HG03196 (cell line): ENCODE data around the gene RANGAP1.
"Not testable (repeated sequence)": the region's sequence is repeated elsewhere in the genome, so short reads cannot be mapped to it uniquely, and the experiment has no call there.

Experiments
- ATAC-seq: cut with Tn5 transposase; IDR thresholded peaks from one replicate; pipeline ENCODE4 v1.9.1; 2021; ENCODE audit not compliant: unreplicated experiment

The RANGAP1 gene

DNA sequence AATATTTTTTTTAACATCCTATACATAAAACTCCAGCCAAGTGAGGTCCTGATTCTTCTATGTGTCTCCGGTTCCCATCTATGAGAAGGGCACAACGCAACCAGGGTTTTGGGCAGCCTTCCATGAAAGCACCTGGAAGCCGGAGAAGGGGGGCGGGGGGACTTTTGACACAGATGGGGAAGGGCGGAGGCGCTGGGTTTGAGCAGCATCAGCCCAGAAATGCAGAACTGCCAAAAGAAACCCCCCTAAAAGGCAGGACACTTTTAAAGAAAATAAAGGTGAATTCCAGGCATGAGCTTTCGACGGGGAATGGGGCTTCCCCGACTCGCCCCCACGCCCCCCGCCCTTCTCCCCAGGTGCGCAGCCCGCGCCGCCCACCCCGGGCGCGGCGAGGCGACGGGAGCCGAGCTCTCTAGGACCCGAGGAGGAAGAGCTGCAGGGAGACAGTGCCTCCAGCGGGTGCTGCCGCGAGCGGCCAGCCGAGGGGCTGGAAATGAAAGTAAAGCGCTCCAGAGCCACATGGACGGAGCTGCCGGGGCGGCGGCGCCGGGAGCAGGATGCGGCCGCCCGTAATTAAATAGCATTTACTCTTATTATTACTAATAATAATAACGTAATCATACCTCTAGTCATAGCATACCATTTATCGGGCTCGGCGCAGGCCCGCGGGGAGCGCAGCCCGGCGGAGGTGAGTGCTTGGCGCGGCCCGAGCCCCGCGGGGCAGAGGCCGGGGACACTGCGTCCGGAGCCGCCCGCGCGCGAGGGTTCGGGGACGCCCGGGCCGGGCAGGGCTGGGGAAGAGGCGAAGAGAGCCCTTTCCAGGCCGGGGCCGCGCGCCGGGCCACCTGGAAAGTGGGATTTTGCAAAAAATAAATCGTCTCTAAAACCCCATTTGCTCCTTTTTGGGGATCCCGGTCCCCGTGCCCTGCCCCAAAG lies 15.4 kb upstream of the RANGAP1 start, which contains the start of gene ZC3H7B:
ZC3H7B (plus strand) TSS at position 441 of the 936 bp plus-strand sequence. CDS start 19,136 bp downstream, outside the sequence.
- ATAC-seq = peak; percentile 78

DNA sequence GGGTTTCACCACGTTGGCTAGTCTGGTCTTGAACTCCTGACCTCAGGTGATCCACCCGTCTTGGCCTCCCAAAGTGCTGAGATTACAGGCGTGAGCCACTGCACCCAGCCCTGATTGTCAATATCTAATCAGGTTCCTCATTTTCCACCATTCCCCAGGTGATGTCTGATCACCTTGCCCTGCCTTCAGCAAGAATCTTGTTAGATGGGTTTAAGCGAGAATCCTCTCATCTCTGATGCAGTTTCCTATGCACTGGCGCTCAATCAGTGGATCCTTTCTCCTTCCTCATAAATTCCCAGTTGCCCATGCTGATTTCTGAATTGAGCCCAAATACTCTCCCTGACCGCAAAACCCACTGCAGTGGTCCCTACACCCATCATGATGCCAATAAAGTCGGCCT lies 14.7 kb upstream of the RANGAP1 start:
- ATAC-seq = no peak

DNA sequence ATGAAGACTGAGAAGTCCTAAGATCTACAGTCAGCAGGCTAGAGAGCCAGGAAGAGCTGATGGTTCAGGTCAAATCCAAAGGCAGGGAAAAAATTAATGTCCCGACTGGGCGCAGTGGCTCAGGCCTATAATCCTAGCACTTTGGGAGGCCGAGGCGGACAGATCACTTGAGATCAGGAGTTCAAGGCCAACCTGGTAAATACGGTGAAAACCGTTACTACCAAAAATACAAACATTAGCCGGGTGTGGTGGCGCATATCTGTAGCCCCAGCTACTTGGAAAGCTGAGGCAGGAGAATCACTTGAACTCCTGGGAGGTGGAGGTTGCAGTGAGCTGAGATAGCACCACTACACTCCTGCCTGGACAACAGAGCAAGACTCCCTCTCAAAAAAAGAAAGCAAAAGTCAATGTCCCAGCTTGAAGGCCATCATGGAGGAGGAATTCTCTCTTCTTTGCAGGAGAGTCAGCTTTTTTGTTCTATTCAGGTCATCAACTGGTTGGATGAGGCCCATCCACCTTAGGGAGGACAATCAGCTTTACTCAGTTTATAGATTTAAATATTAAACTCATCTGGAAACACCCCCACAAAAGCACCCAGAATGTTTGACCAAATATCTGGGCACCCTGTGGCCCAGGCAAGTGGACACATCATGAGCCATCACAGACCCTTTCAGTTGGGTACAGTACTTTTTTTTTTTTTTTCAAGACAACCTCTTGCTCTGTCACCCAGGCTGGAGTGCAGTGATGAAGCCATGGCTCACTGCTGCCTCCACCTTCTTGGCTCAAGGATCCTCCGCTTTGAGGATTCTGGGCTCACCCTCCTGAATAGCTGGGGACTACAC lies 11.1 kb upstream of the RANGAP1 start:
- ATAC-seq = no peak

DNA sequence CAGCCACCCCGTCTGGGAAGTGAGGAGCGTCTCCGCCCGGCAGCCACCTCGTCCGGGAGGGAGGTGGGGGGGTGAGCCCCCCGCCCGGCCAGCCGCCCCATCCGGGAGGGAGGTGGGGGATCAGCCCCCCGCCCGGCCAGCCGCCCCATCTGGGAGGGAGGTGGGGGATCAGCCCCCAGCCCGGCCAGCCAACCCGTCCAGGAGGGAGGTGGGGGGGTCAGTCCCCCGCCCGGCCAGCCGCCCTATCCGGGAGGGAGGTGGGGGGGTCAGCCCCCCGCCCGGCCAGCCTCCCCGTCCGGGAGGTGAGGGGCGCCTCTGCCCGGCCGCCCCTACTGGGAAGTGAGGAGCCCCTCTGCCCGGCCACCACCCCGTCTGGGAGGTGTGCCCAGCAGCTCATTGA lies 8.8 kb upstream of the RANGAP1 start:
- ATAC-seq = not testable (repeated sequence)

DNA sequence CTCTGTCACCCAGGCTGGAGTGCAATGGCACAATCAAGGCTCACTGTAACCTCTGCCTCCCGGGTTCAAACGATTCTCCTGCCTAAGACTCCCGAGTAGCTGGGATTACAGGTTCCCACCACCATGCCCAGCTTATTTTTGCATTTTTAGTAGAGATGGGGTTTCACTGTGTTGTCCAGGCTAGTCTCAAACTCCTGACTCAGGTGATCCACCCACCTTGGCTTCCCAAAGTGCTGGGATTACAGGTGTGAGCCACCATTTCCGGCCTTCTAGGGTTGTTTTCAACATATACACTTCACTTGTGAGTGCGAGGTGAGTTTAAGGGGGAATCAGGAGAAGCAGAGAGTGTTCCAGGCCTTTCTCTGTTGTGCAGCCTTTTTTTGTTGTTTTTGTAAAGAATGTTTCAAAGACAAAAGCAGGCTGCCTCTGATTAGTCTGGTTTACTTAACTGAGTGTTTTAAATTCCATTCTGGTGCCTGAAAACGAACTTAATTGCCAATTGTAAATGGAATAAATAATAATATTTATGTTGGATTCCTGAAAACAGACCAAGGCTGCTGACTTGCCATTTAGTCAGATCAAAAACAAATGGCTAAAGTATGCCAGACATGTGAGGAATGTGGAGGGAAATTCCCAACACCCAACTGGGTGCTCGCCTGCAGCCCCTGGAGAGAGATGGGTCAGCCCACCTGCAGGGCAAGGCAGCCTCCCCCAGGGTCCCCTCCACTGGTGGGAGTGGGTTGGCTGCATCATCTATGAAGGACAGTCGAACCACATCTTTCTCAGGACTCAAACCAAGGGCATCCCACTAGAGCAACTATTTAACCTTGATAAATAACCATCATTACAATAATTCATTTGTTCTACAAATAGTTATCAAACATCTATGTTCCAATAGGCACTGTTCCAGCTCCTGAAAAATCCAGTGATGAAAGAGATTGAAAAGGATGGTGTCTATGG lies 4.6 kb upstream of the RANGAP1 start:
- ATAC-seq = no peak

DNA sequence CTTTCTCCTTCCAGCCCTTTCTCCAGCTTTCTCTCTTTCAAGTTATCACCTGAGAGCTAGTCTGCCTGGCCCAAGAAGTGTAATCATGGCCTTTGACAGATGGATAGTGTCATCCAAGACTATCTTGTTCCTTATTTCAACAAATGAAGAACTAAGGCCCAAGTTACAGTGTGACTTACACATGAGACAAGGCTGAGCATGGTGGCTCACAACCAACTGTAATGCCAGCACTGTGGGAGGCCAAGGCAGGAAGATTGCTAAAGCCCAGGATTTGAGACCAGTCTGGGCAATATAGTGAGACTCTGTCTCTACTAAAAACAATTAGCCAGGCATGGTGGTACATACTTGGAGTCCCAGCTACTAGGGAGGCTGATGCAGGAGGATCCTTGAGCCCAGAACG lies 3.7 kb upstream of the RANGAP1 start:
- no peak for ATAC-seq

DNA sequence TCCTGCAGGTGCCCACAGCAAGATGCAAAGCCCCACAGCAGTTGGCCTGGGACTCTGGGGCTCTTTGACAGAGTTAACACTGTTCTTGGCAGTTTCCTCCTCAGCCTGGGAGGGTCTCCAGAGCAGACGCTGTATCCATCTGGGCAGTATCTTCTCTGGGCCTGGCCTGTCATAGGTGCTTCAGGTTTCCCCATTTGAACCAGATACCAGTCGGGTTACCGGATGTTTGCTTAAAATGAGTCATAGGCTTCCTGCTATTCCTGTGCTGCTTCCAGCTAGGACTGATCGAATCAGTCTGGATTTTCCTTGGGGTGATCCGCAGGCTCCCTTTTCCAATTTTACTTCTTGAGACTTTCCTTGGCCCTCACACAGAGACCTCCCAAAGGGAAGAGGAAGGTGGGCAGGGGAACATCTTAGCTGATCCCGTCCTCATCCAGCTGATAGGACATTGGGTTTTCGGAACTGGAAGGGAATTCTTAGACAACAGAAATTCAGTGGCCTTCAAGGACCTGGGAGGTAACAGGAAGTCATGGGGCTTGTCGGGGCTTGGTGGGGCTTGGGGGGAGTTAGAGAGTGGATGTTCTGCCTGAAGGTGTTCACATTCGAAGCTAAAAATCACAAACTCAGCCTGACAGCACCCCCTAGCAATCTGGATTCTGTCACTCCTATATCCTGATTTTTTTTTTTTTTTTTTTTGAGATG lies 2.4 kb upstream of the RANGAP1 start:
- ATAC-seq = no peak

DNA sequence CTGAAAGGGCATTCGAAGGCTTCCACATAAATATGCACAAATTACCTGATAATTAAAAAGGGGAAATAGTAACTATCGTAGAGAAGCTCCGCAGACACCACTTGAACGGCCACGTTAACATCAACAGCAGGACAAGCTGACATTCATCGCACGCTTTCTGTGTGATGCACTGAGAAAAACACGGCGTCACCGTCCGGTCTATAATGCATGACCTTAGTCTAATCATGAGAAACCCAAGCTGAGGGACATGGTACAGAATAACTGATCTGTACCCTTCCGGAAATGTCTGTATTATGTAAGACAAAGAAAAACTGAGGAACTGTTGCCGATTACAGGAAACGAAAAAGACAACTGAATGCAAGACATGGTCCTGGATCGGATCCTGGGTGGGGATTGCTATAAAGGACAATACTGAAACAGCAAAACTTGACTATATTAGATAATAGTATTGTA lies 678 bp upstream of the RANGAP1 start:
- peak; percentile 17 for ATAC-seq

DNA sequence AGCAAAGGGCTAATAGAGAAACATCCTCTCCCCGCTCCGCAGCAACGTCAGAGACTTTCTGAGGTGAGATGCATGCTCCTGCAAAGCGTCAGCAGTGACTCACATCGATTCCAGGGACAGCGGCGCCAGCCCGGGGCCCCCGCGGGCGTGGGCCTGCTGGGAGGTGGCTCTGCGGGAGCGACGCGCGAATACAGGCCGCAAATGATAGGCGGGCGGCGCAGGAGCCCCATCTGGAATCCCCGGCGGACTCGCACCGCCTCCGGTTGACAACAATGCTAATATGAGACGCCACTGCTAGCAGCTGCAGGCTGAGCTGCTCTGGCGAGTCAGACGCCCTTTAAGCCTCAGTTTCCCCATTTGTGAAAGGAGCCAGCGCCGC lies 557 bp downstream of the RANGAP1 start:
- peak; percentile 17 for ATAC-seq

DNA sequence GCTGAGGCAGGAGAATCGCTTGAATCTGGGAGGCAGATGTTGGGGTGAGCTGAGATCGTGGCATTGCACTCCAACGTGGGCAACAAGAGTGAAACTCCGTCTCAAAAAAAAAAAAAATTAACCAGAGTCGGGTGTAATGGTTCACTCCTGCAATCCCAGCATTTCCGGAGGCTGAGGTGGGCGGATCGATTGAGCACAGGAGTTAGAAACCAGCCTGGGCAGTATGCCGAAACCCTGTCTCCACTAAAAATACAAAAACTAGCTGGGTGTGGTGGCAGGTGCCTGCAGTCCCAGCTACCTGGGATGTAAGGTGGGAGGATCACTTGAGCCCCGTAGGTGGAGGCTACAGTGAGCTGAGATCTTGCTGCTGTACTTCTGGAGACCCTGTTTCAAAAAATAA lies 1.5 kb downstream of the RANGAP1 start:
- no peak for ATAC-seq

DNA sequence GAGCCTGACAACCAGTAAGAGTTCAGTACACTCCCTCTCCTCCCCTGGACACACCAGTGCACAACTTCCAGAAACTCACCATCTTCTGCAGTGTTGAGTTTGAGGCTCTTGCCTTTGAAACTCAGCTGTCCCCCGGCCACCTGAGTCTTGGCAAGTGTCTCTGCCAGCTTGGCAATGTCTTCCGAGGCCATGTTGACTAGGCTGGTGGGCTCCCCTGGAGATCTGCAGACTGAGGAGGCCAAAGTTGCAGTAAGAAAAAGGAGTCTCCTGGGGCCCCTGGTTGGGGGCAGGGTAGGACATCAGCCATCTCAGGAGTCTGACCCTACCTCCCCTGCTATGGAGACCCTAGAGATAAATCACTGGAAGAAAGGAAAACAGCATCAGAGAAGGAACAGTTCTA lies 5.1 kb downstream of the RANGAP1 start:
- no peak for ATAC-seq

DNA sequence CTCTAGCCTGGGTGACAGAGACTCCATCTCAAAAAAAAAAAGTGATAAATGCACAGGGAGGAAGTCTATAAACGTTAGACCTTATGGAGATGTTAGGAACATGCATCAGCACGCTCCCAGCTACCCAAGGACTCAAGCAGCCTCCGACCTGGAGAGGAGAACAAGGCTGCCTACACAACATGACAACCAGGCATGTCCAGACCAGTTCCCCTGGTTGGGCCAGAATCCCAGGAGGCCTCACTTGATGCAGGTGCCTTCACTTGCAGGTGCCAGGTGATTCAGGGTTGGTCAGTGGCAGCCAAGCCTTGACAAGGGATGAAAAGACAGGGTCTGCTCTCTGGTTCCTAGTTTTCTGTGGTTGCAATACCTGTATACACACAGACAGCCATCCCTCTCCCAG lies 5.9 kb downstream of the RANGAP1 start:
- no peak for ATAC-seq

DNA sequence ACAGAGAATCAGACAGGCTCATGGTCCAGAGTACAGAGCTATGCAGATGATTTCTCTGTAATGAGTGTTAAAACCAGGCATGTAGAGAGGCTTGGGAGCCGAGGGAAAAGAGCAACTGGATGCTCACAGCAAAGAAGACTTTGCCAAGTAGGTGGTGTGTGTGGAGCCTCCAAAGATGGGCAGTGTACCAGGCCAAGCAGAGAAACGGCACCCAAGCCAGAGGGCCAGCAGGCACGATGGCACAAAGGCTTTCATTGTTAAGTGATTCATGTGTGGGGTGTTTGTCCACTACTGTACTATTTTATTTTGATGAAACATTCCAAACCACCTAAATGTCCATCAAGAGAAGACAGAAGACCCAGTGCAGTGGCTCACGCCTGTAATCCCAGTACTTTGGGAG lies 11.1 kb downstream of the RANGAP1 start:
- ATAC-seq = no peak

DNA sequence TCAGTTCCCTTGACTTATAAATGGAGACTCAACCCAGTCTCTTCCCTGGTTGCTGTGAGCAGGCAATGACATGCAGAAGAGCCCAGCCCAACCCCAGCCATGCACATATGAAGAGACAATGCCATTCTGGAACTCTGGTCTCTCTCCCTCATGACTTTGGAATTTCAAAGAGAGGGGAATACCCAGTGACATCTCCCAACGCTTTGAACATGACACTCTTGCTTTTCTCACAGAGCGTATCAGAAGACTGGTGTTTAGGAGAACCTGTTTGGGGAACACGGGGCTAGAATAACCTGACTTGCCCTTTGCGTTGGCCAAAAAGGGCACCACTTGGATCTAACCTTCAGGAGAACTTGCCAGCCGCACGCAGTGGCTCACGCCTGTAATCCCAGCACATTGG lies 12.9 kb downstream of the RANGAP1 start:
- no peak for ATAC-seq

DNA sequence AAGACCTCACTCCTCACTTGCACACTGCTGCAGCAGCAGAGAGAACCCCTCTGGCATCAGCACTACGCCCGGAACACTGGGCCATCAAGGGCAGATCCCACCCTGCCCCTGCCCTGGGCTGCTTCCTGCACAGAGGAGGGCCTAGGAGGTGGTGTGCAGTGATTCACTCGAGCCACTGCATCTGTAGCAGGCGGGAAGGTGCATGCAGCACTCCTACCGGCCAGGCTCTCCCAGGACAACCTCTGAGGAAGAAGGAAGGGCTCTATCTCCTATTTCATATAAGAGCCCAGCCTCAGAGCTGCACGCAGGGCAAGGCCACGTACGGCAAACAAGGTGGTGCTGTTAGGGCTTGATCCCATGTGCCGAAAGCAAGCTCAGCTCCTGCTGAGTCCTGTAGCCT lies 14.2 kb downstream of the RANGAP1 start:
- ATAC-seq = no peak

DNA sequence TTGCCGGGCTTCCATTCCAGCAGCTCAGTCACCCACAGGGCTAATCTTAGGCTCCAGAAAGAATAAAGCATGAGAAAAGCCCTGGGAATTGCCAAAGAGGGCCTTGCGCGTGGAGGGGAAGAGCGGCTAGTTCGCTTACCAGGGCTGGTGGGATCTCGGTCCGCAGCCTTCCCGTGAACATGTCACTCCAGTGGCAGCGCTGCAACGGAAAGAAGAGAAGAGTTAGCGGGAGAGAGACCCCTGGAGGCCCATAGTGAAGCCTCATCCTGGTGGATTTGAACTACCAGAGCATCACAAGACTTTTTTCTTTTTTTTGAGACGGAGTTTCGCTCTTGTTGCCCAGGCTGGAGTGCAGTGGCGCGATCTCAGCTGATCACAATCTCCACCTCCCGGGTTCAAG lies 18.0 kb downstream of the RANGAP1 start:
- ATAC-seq = no peak

DNA sequence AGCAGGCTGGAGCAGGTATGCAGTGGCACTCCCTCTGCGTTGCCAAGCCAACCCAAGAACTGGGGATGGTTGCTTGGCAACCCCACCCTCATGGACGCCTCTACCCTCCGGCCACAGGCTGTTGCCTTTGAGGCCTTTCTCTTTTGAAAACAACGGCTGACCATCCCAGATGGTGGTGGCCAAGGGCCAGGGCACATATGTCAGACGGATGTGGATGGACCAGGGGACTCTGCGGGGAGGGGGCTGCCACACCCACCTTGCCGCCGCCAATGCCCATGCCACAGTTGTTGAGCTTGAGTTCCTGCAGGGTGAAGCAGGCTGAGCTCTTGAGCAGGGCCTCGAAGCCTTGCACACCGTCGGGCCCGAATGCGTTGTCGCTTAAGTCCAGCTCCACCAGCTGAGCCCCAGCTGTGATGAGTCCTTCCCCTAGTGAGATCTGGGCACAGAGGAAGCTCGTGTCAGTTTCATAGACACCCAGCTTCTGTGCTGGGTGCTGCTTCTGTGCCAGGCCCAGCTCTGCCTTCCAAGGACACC lies 21.5 kb downstream of the RANGAP1 start:
- no peak for ATAC-seq

DNA sequence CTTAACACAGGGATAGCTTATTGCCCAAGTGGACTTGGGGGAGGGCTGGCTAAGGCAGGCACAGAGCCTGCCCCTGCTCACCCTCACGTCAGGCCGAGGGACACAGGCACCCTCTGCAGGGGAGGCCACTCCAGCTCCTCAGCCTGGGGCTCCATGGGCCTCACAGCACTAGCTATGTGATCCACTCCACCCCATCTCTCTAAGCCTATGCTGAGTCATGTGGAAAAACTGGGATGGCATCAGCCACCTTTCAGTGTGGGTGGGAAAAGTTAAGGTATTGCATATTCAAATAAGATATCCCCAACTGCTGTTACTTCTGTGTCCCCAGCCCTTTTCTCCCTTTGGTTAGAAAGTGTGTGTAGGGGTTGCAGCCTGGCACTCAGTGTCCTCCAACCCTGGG lies 22.3 kb downstream of the RANGAP1 start:
- no peak for ATAC-seq

DNA sequence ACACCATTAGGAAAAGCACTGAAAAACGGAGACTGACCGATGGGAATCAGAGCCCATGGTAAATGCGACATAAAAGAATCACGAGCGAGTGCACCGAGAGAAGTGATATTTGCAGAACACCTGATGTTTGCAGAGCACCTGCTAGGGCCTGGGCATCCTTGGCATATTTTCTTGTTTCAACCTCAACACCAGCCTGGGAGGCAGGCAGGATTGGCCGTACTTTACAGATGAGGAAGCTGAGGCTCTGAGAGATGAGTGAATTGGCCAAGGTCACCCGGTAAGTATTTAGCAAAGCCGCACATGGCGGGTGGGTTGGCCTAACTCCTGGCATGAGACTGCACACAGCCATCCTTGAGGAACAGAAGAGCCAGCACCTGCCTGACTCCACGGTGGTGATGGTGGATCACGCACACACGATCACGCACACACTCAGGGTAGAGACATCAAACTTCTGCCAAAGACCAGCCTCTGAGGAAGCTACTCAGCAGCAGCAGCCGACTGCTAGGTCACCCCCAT lies 23.7 kb downstream of the RANGAP1 start:
- ATAC-seq = no peak
